ENCODE measurements around the gene LRIG2. TPM values are rescaled to one million over a fixed set of nuclear protein-coding genes. Genes with fewer than 3 reads are reported as not detected.

LRIG2 gene
- polyA plus RNA-seq, 1 of the 3 experiments (the other 2 are of a cell fraction), result 3.8 TPM

DNA sequence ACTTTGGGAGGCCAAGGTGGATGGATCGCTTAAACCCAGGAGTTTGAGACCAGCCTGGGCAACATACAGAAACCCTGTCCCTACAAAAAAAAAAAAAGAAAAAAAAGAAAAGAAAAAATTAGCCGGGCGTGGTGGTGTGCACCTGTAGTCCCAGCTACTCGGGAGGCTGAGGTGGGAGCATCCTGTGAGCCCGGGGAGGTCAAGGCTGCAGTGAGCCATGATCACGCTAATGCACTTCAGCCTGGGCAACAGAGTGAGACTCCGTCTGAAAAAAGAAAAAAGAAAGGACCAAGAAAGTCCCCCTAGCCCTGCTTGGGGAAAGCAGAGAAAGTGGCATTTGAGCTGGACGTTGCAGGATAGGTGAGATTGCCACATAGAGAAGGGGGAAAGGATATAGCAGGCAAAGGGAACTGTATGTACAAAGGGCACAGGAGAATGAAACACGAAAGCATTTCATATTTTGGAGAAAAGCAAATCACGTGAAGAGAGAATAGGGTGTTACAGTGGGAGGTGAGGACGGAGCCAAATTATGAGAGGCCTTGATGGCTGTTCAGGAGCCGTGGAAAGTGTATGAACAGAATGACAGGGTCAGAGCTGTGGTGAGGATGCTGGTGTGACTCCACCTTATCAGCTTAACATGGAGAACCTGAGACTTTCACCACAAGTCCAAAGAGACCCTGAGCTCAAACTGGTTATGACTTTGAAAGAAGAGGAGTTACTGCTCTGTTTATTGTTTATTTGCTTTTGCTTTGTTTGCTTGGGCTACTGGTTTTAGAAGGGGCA, 19.5 kb upstream of the LRIG2 start (continued):
- no peak for TF ChIP-seq PBX3 (IDR thresholded peaks at IDR 0.05)

GRCh38 chr1:113055570-113055969, 17.4 kb upstream of the LRIG2 start:
- Histone ChIP-seq H3K4me2 (no peak overlapping the region), H3K9me3 (no peaks in the 10 kb centered on the region), H3K4me1 (ENCODE audit: control insufficient read depth in 1 of 2, insufficient read depth in 2 of 2, low read depth in 1 of 2, low read length in 1 of 2) (peaks cover 0 to 22% of the 10 kb centered on the region in 2 experiments; a peak in 1 of 4 replicates), H3F3A (replicated peaks; ENCODE audit: insufficient read depth) (no peaks in the 10 kb centered on the region), H3K4me3 (ENCODE audit: low read depth in 2 of 2, low read length in 1 of 2) (no peak overlapping the region), H2AFZ (ENCODE audit: low read depth) (no peak overlapping the region), H3K27ac (ENCODE audit: low read depth in 2 of 2, low read length in 1 of 2) (no peak overlapping the region), H3K27me3 (ENCODE audit: insufficient read depth) (no peaks in the 10 kb centered on the region), H4K20me1 (ENCODE audit: insufficient read depth) (no peaks in the 10 kb centered on the region), H3K36me3 (replicated peaks in 1 of 2; ENCODE audit: control insufficient read depth in 1 of 2, insufficient read depth in 2 of 2, low read length in 1 of 2) (no peaks in the 10 kb centered on the region), H3K9me2 (no peaks in the 10 kb centered on the region), H3K79me2 (ENCODE audit: insufficient read depth) (no peaks in the 10 kb centered on the region), H3K9ac (no peak overlapping the region)
- no peak for TF ChIP-seq TAF1 (IDR thresholded peaks at IDR 0.05; ENCODE audit: borderline replicate concordance, low read depth, low read length)
- TF ChIP-seq MAX (IDR thresholded peaks at IDR 0.05; ENCODE audit: low read depth), result no peak
- TF ChIP-seq RAD21 (IDR thresholded peaks at IDR 0.05; ENCODE audit: low read length), result no peak
- no peak for TF ChIP-seq TEAD4 (IDR thresholded peaks at IDR 0.05; ENCODE audit: borderline replicate concordance, insufficient read depth)
- TF ChIP-seq MEF2A (IDR thresholded peaks at IDR 0.05; ENCODE audit: borderline replicate concordance, low read depth), result no peak
- no peak for TF ChIP-seq GABPA (IDR thresholded peaks at IDR 0.05; ENCODE audit: low read depth)
- no peak for TF ChIP-seq USF2 (IDR thresholded peaks at IDR 0.05; ENCODE audit: borderline replicate concordance, low read depth, low read length)
- TF ChIP-seq NFIC (IDR thresholded peaks at IDR 0.05; ENCODE audit: borderline replicate concordance), result no peak
- 94% methylated on average over 1 of the region's 1 CpG for WGBS (ENCODE audit: low lambda C conversion rate)
- CTCF ChIA-PET, result interaction anchor here (0.9 to 5.0 kb wide), 3 partner anchors 17 to 246 kb away, joined by 3 to 66 read pairs (median 5); partner anchors contain the start of genes LRIG2 and SLC16A1
- POLR2A ChIA-PET, result no interaction called here
- DNase-seq, result no peak

DNA sequence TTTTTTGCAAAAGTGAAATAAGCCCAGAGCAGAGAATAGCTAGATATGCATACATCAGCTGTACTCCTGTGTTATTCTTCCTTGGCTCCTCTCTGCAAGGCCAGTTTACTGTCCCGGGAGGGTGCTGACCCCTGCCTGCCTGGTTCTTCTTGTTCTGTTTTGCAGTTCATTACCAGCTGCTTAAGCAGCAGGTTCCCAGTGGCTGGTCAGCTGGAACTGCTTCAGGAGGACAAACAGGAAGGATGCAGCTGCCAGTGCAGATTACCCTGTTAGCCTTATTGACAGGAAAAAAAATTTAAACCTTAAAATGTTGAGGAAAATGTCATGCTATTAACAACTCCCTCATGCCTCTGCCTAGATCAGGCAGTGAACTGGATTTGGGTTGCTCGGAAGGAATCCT, 16.0 kb upstream of the LRIG2 start:
- no peak overlapping the region for H2AFZ ChIP-seq (ENCODE audit: low read depth)
- CTCF ChIA-PET, result interaction anchor here (0.9 to 5.0 kb wide), 6 partner anchors 9 to 341 kb away, joined by 3 to 66 read pairs (median 12); partner anchors contain the start of genes LRIG2 and PPM1J
- no peaks in the 10 kb centered on the region for H3K79me2 ChIP-seq (ENCODE audit: insufficient read depth)
- no peaks in the 10 kb centered on the region for H3F3A ChIP-seq (replicated peaks; ENCODE audit: insufficient read depth)
- H3K9me3 ChIP-seq, result no peaks in the 10 kb centered on the region
- H3K9me2 ChIP-seq, result no peaks in the 10 kb centered on the region
- H3K4me2 ChIP-seq, result no peak overlapping the region
- no peaks in the 10 kb centered on the region for H3K27me3 ChIP-seq (ENCODE audit: insufficient read depth)
- H3K36me3 ChIP-seq (replicated peaks in 1 of 2; ENCODE audit: control insufficient read depth in 1 of 2, insufficient read depth in 2 of 2, low read length in 1 of 2), result no peaks in the 10 kb centered on the region
- peaks cover 0 to 22% of the 10 kb centered on the region in 2 experiments; a peak in 1 of 4 replicates for H3K4me1 ChIP-seq (ENCODE audit: control insufficient read depth in 1 of 2, insufficient read depth in 2 of 2, low read depth in 1 of 2, low read length in 1 of 2)
- no peaks in the 10 kb centered on the region for H4K20me1 ChIP-seq (ENCODE audit: insufficient read depth)
- H3K4me3 ChIP-seq (ENCODE audit: low read depth in 2 of 2, low read length in 1 of 2), result no peak overlapping the region
- no peak overlapping the region for H3K9ac ChIP-seq
- H3K27ac ChIP-seq (ENCODE audit: low read depth in 2 of 2, low read length in 1 of 2), result peak overlapping the region in 1 of 2 experiments; percentile 19; a peak in 1 of 4 replicates
- DNase-seq, result peak; percentile 47
- POLR2A ChIA-PET, result interaction anchor here (0.6 to 3.9 kb wide), 3 partner anchors 16 to 259 kb away, joined by 4 to 20 read pairs (median 4); partner anchors contain the start of gene LRIG2
- 51% methylated on average over 2 of the region's 2 CpGs for WGBS (ENCODE audit: low lambda C conversion rate)
- TF ChIP-seq YY1 (IDR thresholded peaks at IDR 0.05; ENCODE audit: low read depth) (no peak), FOSL2 (IDR thresholded peaks at IDR 0.05; ENCODE audit: borderline replicate concordance, low read depth) (no peak), FOXM1 (IDR thresholded peaks at IDR 0.05; ENCODE audit: low read depth) (no peak), IRF3 (IDR thresholded peaks at IDR 0.05; ENCODE audit: low read depth, low read length) (no peak), RXRA (IDR thresholded peaks at IDR 0.05; ENCODE audit: borderline replicate concordance, low read depth) (no peak), EZH2phosphoT487 (IDR thresholded peaks at IDR 0.05; ENCODE audit: borderline replicate concordance, low read depth) (no peak), NRF1 (IDR thresholded peaks at IDR 0.05; ENCODE audit: low read depth, low read length) (no peak), RCOR1 (IDR thresholded peaks at IDR 0.05; ENCODE audit: low read length) (no peak), CHD2 (IDR thresholded peaks at IDR 0.05; ENCODE audit: low read length, partially characterized antibody) (no peak), SMC3 (IDR thresholded peaks at IDR 0.05; ENCODE audit: low read depth, low read length) (no peak), TAF1 (IDR thresholded peaks at IDR 0.05; ENCODE audit: borderline replicate concordance, low read depth, low read length) (no peak), EP300 (IDR thresholded peaks at IDR 0.05; ENCODE audit: borderline replicate concordance in 1 of 2, low read depth in 1 of 2, low read length in 1 of 2) (no peak)

Data from SK-N-SH (cell line).